ENCODE data around the gene FRMD4B.

DNA sequence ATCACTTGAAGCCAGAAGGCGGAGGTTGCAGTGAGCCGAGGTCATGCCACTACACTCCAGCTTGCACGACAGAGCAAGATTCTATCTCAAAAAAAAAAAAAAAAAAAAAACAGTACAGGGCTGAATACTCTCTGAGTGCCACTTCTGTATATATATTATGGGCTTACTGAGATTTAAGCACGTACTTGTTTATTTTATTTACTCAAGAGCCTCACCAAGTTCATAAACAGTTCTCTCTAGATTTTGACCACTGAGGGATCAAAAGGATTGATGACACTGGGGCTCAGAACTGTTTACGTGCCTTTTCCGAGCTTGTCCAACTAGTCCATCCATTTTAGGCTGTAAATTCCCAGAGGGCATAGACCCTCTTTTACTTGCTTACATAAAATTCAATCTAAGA lies 81.5 kb downstream of the FRMD4B start:
- TF ChIP-seq, protein P1, sequence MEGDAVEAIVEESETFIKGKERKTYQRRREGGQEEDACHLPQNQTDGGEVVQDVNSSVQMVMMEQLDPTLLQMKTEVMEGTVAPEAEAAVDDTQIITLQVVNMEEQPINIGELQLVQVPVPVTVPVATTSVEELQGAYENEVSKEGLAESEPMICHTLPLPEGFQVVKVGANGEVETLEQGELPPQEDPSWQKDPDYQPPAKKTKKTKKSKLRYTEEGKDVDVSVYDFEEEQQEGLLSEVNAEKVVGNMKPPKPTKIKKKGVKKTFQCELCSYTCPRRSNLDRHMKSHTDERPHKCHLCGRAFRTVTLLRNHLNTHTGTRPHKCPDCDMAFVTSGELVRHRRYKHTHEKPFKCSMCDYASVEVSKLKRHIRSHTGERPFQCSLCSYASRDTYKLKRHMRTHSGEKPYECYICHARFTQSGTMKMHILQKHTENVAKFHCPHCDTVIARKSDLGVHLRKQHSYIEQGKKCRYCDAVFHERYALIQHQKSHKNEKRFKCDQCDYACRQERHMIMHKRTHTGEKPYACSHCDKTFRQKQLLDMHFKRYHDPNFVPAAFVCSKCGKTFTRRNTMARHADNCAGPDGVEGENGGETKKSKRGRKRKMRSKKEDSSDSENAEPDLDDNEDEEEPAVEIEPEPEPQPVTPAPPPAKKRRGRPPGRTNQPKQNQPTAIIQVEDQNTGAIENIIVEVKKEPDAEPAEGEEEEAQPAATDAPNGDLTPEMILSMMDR (IDR thresholded peaks at IDR 0.05) = no peak
- no peak for TF ChIP-seq POLR2AphosphoS5 (IDR thresholded peaks at IDR 0.05)

Data from transverse colon (tissue), 4 donors.